Activated CD4-positive, alpha-beta T cell treated with anti-CD3 and anti-CD28 coated beads for 24 hours (primary cell): Measurements from ENCODE around the gene STK32C.

Experiments
- DNase-seq, 2 donors: peaks; one replicate each; pipeline ENCODE4 v3.0.0-alpha.2; 2020; ENCODE audit warnings: low read depth in 2 of 2

Gene STK32C

DNA sequence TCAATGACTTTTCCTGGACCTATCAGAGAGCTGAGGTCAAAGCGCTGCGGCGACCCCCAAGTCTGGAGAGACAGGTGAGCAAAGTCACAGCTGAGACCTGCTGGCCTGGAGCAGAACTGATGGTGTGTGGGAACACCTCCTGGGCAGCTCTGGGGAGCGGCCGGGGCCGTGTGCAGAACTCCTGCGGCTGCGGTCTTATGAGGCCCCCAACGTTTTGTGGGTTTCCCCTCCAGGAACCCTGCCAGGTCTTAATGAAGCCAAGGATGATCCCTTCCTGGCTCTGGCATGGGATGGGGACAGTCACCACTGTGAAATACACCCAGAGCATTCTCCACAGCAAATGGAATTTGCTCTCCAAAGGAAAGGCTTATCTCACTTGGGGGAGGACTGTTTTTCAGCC lies 94.9 kb downstream of the STK32C start:
- DNase-seq, result no peak

DNA sequence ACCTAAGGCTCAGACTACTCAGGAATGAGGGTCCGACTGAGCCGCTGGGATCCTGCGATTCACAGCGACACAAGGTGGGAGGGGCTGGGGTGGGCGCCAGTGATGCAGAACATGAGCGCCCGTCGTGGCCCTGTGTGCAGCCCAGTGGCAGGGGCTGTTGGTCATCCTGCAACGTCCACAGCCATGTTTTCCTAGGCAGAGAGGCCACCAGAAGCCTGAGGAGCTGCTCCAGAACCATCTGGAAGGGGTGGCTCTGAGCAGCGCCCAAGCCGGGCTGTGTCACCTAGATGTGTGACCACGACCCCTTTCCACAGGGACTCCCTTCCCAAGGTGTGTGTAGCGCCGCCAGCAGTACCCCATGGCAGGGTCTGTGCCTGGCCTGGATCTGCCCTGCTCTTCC lies 96.5 kb downstream of the STK32C start:
- DNase-seq, result no peak

DNA sequence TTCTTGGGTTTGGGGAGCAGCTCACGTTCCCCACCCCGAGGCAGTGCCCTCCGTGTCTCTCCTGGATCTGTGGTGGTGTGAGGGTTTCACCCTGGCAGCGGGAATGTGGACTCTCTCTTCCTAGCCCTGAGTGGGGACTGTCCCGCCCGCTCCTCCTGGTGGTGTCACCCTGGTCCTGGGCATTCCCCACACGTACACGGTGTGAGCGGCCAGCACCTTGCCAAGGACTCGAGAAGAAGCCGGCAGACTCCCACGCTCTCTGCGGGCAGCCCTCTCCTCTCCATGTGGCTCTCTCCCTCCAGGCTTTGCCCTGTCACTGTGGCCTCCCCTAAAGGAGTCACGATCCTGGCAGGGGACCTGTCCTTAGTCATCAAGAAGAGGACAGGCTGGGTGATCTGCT lies 97.0 kb downstream of the STK32C start:
- DNase-seq, result no peak

DNA sequence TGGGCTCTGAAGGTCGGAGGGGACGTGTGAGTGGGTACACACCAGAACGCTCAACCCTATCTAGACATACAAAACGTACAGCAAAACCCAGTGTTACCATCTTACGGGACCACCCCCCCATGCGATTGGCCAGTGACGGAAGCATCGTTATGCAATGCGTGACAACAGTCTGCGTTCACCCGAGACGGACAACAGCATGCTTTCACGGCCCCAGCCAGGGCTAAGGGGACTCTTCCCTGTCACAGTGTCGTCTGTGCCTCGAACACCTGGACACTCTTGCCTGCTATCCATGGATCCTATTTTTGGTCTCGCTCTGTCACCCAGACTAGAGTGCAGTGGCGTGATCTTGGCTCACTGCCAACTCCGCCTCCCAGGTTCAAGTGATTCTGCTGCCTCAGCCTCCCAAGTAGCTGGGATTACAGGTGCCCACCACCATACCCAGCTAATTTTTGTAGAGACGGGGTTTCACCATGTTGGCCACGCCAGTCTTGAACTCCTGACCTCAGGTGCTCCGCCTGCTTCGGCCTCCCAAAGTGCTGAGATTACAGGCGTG lies 97.7 kb downstream of the STK32C start:
- DNase-seq, result no peak

DNA sequence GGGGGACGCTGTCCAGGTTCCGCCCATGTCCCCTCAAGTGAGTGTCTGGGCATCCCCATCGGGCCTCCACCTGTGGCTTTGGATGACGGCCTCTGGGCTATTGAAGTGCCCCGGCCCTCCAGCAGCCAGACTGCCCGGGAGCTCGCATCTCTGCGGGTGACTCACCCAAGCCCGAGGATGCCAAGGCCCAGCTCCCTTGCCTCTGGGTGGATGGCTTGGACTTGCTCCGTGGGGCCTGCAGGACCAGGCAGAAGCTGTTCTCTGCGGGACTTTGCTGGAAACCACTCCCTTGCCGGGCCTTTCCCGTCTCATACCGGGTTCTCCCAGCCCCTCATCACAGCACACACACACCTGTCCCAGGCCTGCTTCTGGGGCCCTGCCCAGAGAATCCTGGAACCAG lies 98.6 kb downstream of the STK32C start:
- DNase-seq, result no peak

DNA sequence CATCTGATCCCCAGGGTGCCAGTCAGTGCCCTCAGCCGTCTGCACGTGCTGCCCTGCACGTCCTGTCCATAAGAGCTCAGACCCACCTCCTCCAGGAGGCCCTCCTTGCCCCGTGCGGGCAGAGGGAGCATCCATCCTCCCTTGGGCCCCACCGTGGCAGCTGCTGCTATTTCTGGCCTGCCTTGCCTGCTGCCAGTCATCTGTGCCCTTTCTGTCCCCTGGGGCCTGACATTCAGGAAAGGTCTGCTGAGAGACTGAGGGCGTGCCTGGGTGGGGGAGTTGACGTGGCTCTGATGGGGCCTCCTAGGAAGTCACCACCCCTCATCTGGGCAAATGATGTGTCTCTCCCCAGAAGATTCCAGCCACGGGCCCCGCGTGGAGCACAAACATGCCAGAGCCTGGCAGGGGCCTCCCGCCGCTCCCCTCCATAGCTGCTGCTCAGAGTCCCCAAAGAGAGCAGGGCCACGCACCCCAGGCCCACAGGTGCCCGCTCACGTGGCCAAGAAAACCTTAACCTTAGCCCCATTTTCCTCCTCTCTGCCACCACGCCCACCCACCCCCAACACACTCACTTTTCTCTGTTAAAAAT lies 99.2 kb downstream of the STK32C start:
- no peak for DNase-seq

DNA sequence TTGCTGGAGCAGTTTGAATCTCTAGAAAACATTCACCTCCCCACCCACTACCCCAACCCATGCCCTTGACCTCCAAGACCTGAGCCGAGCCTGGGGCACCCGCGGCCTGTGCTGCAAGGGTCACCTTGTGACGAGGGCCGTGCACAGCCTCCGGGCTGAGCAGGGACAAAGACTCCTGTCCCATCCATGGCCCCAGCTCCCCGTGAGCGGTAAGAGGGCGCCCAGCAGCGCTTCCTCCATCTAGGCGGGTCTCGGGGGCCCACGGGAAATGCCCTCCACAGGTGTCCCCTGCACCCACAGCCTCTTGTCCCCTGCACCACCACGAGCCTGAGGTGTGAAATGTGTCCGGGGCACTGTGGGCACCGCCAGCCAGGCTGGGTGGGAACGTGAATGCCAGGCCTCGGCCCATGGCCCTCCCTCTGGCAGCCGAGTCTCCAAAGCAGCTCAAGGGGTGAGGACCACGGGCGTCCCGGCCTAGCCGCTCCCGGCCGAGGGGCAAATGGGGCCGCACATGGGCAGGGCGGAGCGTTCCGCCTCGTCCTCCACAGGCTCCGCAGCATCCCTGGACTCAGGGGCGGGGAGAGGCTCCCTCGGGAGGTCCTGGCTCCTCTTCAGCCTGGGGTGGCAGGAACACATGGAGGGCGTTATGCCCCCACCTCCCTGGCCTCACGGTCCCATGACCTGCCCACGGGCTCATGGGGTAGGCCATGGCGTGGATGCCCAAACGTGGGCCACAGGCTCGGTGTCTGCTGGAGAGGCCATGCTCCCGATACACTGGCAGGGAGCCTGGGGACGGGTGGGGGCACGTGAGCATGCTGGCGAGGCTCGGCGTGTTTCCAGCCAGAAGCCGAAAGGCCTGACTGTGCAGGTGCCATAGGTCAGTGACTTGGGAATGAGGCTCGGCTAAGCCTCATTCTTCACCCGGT lies 100.0 kb downstream of the STK32C start:
- no peak for DNase-seq

DNA sequence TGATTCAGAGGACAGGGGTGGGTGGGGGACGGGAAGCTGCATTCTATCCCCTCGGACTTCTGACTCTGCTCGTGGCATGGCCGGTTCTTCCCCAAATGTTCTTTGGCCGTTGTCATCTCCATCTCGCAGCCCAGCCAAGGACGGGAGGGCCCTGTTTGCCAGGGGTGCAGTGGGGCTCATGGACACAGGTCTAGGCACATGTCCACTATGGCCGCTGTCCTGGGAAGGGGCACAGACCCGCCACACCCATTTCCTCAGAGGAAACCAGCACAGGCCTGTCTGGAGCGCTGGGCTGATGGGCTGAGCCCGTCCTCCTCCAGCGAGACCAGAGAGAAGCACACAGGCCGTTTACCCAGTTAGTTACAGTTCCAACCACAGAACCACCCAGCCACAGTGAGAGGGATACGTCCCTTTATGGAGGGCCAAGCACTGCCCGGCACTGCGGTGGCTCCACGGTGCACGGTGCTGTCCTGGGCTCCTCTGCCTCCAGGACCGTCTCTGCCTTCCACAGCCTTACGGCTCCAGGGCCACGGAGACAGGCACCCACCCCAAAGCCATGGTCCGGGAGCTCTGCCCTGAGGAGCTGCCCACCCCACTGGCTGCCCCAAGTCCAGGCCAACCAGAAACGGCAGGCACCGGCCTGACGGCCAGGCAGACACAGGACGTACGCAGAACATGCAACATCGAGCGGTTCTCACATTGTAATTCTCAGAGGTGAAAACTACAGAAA lies 100.8 kb downstream of the STK32C start:
- DNase-seq, result no peak

DNA sequence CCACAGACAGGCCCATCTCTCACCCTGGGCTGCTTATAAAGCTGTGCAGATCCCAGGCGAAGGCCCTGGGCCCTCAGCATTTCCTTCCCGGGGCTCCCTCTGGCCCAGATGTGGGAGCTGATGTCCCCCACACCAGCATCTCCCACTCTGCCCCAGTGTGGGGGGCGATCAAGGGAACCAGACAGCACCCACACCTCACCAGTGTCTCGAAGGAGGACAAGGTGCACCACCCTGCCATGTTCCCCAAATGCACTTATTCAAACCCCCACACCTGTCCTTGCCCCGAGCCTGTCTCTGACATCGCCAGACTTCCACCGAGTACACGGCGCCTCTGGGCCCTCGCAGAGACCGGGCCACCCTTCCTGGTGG lies 101.4 kb downstream of the STK32C start:
- no peak for DNase-seq

DNA sequence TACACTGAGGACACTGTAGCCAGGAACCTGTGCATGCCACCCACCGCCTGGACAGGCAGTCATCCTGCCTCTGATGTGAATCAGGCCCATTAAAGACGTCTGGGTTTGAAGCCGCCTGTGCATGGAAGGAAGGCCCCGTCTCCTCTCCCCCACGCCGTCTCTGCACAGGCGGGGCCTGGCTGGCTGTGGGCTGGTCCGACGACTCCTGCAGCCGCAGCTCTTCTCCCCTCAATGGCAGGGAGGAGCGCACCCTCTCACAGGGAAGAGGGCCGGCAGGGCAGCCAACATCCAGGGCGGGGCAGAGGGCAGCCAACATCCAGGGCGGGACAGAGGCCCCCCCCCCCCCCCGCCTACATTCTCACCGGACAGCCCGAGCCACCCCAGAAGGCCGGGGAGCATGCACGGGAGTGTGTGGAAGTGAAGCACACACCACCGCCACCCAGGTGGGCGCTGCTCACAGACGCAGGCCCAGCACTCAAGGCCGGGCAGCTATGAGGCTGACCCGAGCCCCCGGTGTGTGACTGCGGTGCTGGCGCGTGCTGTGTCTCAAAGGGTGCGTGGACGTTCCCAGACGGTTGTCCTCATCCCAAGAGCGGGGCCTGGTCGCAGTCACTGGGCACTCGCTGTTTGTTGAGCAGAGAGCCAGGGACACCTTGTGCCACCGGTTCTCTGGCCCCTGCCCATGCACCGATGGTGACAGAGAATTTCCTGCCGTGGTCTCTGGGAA lies 101.9 kb downstream of the STK32C start:
- no peak for DNase-seq

DNA sequence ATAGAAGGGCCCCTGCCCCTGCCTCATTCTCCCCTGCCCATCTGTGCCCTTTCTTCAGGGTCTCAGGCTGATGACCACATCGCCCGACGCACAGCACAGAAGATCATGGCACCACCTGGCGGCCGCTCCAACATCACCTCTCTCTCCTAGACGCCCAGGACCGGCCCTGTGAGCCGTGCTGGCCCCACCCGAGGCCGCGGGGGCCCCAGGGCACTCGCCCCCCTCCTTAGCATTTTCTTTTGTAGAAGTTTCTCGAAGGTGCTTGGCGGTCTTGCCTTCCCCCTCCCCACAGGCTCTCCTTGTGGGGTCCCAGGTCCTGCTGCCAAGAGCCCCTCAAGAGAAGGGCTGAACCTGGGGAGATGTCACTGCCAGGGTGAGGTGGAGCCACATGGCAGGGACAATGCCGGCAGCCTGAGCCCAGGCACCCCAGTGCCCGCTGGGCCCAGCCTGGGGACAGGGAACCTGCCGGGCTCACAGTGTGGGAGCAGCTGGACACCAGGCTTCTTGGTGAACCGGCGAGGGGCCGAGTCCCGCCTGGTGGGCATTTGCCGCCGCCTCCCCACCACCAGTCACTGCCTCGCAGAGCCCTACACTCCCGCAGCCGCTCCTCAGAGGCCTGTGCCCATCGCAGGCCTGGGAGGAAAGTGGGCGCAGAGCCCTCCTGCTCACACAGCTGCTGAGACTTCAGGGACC lies 102.8 kb downstream of the STK32C start:
- DNase-seq, result no peak

DNA sequence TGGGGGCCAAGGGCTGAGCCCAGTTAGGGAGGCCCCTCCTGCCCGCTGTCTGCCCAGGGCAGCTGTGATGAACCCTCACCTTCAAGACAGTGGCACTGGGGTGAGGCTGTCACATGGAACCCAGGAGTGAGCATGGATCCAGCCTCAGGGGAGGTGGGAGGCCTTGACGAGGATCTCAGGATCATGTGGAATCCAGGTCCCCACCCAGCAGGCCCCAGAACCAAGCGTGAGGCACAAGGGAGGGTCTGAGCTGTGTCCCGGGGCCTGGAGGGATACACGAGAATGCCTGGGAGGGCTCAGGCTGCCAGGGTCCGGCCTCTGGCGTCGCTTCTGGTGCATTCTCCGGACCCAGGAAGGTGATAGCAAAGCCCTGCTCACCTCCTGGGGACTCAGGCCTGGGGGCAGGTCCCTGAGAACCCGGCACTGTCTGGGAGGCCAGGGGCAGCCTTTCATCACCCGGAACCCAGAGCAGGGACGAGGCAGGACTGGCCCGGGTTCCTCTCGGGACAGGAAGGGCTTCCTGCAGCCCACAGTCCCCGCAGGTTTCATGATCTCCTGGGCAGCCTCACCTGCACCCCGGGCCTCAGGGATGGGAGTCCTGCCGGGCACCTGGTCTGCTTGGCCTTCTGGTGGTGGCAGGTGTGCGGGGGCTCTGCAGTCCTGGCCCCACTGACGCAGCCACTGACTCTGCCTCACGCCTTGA lies 103.5 kb downstream of the STK32C start:
- DNase-seq, result no peak

DNA sequence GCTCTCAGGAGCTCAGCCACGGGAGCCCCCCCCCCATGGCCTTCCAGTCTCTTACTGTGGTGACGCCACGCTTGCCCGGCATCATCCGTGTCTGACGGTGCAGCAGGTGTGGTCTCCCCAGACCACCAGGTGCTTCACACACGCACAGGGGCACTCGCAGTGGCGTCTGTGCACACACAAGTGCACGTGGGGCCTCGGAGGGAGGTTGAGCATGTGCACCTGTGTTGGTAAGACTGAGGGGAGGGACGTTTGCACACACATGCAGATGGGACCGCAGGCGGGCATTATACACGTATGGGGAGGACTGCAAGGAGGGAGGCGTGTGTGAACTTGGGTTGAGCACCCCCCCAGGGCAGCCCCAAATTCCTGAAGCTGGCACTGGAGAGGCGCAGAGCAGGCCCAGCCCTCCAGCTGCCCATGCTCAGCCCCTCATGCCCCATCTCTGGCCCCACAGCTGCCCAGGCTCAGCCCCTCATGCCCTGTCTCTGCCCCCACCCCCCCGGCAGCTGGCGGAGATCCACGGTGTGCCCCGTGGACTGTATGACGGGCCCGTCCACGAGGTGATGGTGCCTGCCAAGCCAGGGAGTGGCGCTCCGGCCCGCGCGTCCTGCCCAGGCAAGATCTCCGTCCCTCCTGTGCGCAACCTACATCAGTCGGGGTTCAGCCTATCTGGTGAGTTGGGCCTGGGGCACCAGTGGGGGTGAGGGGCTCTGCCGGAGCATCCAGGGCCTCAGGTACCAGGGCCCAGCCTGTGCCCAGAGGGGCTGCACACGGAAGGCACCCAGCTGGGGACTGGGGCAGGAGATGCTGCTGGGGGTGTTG lies 104.3 kb downstream of the STK32C start:
- no peak for DNase-seq

DNA sequence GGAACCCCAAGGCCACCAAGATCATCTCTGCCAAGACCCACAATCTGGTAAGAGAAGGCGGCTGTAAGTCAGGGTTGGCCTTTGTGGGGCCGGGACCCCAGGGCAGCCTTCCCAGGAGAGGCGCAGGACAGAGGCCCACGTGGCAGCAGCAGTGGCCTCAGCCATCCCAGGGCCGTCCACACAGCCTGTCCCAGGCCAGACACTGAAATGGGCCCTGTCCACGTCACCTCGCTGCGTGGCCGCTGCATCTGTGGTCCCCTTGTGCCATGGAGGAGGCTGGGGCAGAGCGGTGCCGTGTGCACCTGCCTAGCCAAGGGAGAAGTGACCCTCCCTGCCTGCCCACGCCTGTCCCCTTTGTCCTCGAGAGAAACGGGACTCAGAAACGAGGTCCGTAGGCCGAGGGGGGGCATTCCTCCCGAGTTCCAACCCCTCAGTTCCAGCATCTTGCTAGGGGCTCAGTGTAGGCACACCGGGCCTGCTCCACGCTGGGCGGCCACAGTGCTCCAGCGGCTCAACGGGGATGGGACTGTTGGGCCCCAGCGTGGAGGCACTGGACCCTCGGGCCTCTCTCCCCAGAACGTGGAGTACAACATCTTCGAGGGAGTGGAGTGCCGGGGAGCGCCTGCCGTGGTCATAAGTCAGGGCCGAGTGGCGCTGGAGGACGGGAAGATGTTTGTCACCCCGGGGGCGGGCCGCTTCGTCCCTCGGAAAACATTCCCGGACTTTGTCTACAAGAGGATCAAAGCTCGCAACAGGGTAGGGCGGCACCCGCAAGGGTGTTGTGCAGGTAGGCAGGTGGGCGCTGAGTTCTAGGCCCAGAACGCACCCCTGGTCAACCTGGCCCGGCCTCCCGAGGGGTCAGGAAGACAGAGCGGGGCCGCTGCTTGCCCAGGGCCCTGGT lies 105.4 kb downstream of the STK32C start:
- DNase-seq, result no peak

DNA sequence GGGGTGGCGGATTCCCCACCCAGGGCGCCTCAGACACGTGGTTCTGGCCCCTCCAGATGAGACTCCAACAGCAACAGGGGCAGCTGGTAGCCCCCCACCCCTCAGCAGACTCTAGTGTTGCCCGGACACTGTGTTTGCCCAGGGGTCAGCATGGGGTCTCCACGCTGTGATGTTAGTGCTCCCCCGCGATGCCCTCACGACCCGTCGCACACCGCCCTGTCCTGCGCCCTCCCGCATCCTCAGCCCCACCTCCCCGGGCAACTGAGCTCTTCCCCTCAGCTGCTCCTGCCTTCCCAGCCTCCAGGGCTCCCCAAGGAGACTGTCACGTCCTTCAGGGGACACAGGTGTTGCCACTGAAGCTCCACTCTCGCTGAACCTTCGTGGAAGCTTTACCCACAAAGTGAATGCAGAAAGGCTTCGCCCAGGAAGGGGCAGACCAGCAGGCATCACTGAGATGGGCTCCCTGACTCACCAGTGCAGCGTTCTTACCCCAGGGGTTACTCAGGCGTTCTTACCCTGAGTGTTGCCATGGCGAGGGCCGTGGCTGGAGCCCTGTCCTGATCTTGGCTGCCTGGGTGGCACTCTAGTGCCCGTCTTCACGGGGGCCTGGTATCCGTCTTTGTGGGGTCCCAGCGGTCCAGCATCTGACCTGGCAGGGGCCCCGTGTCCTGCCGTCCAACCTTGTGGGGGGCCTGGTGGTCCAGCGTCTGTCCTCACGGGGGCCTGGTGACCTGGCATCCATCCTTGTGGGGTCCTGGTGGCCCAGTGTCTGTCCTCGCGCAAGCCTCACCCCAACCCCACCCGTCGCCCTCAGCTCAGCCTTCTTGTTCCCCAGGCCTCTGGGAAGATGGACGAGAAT lies 106.4 kb downstream of the STK32C start:
- no peak for DNase-seq

DNA sequence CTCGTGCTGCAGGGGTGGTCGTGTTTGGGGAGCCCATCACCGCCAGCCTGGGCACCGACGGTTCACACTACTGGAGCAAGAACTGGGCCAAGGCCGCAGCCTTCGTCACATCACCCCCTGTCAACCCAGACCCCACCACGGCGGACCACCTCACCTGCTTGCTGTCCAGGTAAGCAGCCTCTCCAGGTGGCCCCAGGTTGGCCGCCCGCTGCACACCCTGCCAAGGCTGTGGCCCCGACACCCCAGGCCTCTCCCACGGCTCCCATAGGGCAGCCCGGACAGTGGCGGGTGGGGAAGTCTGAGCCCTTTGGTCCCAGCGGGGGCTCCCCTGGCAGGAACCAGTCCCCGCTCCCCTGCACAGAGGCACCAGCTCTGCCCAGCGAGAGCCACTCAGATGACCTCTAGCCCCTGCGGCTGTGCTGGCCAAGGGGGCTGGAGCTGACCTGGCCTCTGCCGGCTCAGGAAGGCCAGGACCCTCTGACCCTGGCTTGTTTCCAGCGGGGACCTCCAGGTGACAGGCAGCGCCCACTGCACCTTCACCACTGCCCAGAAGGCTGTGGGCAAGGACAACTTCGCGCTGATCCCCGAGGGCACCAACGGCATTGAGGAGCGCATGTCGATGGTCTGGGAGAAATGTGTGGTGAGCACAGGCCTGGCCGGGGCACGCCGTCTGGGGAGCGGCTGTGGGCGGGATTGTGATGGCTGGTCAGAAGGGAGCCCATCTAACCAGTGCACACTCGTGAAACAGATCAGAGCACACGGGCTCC lies 107.2 kb downstream of the STK32C start:
- no peak for DNase-seq

DNA sequence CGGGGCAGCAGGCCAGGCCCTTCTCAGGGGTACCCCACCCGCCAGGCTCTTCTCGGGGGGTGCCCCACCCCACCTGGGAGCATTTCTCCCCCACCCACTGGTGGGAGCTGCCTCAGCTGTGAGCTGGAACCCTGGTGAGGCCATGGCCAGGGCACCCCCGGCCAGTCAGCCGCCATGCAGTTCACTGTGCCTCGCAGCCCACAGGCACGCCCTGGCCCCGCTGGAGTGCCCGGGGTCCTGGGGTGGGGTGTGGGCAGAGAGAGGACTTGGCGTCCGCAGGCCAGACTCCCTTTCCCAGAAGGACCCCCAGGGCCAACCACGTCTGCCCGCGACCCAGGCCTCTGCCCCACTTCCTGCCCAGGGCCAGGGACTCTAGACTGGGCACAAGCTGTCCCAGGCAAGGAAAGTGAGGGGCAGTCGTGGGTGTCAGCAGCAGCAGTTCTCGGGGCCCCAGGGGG lies 107.9 kb downstream of the STK32C start:
- no peak for DNase-seq
